ENCODE results near the gene MCF2L. TPM values are rescaled to one million over a fixed set of nuclear protein-coding genes. Genes with fewer than 3 reads are reported as not detected.

The MCF2L gene
- total and polyA plus RNA-seq, 8 donors: 16.0 to 83.6 (median 23.6) TPM

GRCh38 chr13:113091891-113092775 lies 123.1 kb downstream of the MCF2L start:
- Histone ChIP-seq H3K27ac (no peak overlapping the region), H3K36me3 (peaks cover 0 to 29% (median 0%) of the 10 kb centered on the region in 3 donors), H3K4me3 (no peak overlapping the region), H3K27me3 (no peaks in the 10 kb centered on the region), H3K9me3 (no peaks in the 10 kb centered on the region), H3K4me1 (no peaks in the 10 kb centered on the region)
- FAIRE-seq (no peak), ATAC-seq (no peak), DNase-seq (peak in 2 of 6 donors; percentile 52 to 63)
- TF ChIP-seq CTCF (IDR thresholded peaks at IDR 0.05): no peak
- intact Hi-C loops (cut with DNase I): no loop called here
- 89 to 92% methylated on average over 33 of the region's 33 CpGs for WGBS, 2 donors

DNA sequence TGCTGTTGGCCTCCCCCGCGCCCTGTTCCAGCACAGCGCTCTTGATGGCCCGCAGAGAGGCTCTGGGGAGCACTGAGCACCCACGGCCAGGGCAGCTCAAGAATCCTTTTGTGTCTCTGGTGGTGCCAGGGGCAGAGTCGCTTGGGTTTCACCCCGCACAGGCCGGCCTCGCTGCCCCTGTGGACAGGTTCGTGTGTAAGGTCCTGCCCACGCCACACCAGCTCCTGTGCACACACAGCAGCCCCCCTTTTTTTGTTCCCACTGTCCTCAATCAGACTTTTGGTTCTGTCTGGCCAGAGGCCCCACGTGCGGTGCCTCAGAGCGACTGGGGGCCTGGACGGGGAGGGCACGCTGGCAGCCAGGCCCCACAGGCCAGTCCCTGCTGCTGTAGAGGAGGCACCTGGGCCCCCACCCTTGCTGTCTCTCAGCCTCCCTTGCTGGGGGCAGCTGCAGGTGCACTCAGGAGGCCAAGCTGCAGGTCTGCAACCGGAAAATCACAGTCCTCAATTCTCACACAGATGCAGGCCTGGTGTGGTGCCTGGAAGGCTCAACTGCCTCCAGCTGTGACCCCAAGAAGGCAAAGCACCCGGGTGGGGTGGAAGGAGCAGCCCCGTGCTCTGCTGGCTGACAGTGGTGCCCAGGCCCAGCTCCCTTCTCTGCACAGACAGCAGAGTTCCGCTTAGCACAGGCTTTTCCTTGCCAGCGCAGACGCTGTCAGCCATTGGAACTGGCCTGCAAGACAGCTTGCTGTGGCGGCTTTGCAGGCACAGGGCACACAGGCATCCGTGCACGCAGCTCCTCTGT lies 124.0 kb downstream of the MCF2L start:
- Histone ChIP-seq H3K27ac (no peak overlapping the region), H3K36me3 (peaks cover 0 to 21% (median 0%) of the 10 kb centered on the region in 3 donors), H3K9me3 (no peaks in the 10 kb centered on the region), H3K4me3 (no peak overlapping the region), H3K27me3 (no peaks in the 10 kb centered on the region), H3K4me1 (no peaks in the 10 kb centered on the region)
- FAIRE-seq: no peak
- peak in 1 of 4 donors; percentile 8 for ATAC-seq
- peak in 2 of 6 donors; percentile 1 to 46 for DNase-seq
- TF ChIP-seq CTCF (IDR thresholded peaks at IDR 0.05): no peak
- 87 to 92% methylated on average over 24 to 25 of the region's 25 CpGs for WGBS, 2 donors
- intact Hi-C loops (cut with DNase I): no loop called here

DNA sequence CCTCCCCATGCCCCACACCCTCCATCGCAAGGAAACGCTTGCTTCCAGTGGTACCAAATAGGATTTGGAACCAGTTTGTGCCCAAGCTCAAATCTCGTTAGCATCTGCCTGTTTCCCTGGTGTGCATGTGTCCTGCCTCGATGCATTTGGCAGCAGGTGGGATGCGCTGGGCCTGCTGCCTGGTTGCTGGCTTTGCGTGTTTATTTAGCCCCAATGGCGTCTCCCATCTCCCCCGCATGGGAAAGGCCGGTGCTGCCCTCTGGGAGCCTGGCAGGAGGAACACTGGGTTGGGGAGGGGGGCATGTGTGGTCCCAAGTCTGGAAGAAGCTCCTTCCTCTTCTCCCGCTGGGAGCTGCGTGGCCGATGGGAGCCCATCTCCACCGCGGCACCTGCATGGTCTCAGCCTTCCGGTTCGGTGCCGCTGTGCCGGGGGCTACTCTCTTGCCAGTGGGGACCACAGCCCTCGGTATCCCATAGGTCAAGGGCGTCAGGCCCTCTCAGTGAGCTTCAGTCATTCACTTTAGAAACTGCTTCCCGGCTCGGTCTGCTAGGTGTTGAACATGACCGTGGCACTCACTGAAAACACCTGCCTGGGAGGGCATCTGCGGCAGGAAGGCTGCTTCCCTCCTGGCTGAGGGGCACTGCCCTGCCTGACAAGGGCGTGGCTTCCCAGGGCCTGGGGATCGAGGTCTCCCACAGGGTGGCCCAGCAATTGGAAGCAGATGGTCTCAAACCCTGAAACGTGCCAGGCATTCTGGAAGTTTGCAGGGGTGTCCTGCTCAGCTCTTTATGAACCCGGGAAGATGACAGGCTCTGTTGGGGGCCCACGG lies 124.8 kb downstream of the MCF2L start:
- no peaks in the 10 kb centered on the region for H3K4me1 ChIP-seq
- no peak overlapping the region for H3K4me3 ChIP-seq
- ATAC-seq (no peak), FAIRE-seq (no peak), DNase-seq (peak in 2 of 6 donors; percentile 13 to 53)
- no peak overlapping the region for H3K27ac ChIP-seq
- 82 to 85% methylated on average over 29 of the region's 29 CpGs for WGBS, 2 donors
- peaks cover 0 to 13% (median 0%) of the 10 kb centered on the region in 3 donors for H3K36me3 ChIP-seq
- TF ChIP-seq CTCF (IDR thresholded peaks at IDR 0.05): no peak
- H3K9me3 ChIP-seq: no peaks in the 10 kb centered on the region
- intact Hi-C loops (cut with DNase I): no loop called here
- no peaks in the 10 kb centered on the region for H3K27me3 ChIP-seq

DNA sequence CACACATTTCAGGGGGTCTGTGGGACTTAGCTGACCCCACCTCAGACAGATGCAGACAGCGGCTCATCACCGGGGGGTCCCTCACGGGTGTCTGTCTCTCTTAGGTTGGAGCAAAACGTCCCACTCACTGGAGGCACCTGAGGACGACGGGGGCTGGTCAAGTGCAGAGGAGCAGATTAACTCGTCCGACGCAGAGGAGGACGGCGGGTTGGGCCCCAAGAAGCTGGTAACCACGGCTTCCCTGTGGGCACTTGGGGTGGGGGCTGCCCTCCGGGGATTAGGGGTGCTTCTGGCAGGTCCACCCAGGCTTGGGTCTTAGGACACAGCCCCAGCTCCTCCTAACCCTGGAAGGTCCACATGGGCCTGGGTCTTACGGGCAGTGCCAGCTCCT lies 125.4 kb downstream of the MCF2L start:
- TF ChIP-seq CTCF (IDR thresholded peaks at IDR 0.05): no peak
- 85 to 92% methylated on average over 14 of the region's 14 CpGs for WGBS, 2 donors
- DNase-seq: peak in 2 of 6 donors; percentile 15 to 45

More for the DNA sequence above, 125.4 kb downstream of the MCF2L start:
- H3K4me1 ChIP-seq: no peaks in the 10 kb centered on the region
- H3K27ac ChIP-seq: no peak overlapping the region
- intact Hi-C loops (cut with DNase I): no loop called here
- FAIRE-seq: no peak
- peaks cover 0 to 10% (median 0%) of the 10 kb centered on the region in 3 donors for H3K36me3 ChIP-seq
- H3K9me3 ChIP-seq: no peaks in the 10 kb centered on the region
- no peak overlapping the region for H3K4me3 ChIP-seq
- ATAC-seq: no peak
- H3K27me3 ChIP-seq: no peaks in the 10 kb centered on the region
